GM18909 (cell line): ENCODE results near the gene SLC39A11.

ENCODE experiments used
- ATAC-seq: cut with Tn5 transposase; IDR thresholded peaks from one replicate; pipeline ENCODE4 v1.9.1; 2021; ENCODE audit warnings: mild to moderate bottlenecking; ENCODE audit not compliant: unreplicated experiment, poor library complexity

The SLC39A11 gene

GRCh38 chr17:72735592-72735991 lies 356.9 kb downstream of the SLC39A11 start:
- no peak for ATAC-seq

DNA sequence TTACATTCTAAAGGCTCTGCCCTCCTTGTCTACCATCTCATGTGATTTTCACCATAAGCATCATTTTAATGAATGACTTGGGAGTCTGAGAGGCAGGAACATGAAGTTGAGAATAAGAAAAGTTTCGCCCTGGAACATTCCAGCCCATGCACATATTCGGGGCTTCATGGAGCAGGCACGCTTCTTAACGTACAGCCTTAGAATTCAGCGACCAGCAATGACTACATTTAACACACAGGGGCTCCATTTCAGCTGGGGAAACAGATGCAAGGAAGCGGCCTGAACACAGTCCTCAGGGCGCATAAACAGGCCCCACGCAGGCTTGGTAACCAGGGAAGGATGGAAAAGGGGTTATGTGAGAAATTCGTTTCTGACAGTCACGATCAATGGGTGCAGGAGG lies 357.4 kb downstream of the SLC39A11 start:
- no peak for ATAC-seq

DNA sequence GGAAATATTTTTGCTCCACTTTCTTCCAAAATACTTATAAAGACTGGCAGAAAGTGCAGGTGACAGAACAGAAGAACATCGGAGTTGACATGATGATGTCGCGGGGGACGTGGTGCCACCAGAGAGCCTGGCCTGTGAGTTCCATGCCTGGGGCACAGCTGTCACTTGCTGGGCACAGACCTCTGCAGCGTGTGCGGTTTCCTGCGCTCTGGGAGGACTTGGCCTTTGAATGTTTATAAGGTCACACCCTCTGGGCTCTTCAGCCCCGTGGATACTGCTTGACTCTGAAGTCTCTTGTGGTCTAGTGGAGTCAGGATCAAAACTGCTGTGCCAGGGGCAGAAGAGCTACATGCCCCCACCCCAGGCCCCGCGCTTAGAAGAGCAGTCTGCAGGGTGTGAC lies 357.9 kb downstream of the SLC39A11 start:
- no peak for ATAC-seq

DNA sequence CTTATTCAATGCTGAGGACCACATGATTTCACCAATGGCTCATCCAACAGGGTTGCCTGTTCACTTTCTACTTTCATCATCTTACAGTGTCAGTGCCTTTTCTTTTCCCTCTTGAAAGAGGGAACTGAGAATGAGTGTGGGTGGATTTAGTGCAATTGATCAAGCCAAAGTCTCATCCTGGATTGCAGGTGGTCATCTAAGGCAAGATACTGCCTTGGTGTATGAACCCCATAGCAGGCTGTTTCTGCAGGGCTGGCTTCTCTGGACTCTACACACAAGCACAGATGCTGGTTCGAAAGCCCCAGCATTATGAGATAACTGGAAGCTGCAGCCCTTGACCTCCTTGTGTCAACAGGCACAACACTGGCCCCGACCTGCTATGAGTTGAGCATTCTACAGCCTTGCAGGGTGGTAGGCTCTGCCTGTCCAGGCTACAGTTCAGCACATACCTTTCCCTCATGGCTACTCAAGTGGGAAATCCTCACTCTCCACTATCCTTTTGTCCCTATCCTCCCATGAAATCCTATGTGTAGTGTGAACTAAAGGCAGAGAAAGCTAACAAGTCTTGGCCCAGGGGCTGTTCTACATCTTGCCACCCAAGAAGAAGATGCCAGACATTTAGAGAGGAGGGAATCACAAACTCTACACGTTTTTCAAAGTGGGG lies 358.7 kb downstream of the SLC39A11 start:
- peak; percentile 72 for ATAC-seq

GRCh38 chr17:72732893-72733618 lies 359.4 kb downstream of the SLC39A11 start:
- ATAC-seq, result no peak

- no peak for ATAC-seq
These were observed 362.4 kb downstream of the SLC39A11 start for GRCh38 chr17:72730077-72730476.

- peak; percentile 95 for ATAC-seq
These were observed 365.6 kb downstream of the SLC39A11 start for GRCh38 chr17:72726936-72727335.

DNA sequence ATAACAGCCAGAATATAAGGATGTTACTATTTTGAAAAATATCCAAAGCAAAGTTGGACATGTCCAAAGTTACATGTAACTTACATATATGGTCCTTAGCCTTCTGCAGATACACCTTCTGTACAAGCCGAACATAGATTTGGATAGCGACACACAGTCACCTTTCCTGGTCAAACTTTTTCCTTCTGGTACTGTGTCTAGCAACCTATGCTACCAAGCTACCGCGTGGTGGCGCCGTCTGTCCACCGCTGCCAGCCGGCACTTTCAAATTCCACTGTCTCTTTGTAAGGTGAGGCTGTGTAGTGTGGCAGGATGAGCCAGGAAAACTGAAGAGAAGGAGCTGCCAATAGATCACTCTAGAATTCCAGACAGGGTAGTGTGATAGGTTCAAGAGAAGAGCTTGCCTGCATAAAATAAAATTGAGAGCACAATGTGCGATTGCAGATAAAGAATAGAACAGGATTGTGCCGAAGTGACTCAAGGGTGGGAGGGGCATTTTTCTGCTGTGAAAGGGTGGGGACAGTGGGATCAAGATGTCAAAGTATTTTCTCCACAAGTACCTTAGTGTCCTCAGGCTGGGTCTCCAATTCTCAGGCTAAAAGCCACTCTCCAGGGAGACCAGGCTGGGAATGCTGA lies 366.9 kb downstream of the SLC39A11 start:
- peak; percentile 50 for ATAC-seq

DNA sequence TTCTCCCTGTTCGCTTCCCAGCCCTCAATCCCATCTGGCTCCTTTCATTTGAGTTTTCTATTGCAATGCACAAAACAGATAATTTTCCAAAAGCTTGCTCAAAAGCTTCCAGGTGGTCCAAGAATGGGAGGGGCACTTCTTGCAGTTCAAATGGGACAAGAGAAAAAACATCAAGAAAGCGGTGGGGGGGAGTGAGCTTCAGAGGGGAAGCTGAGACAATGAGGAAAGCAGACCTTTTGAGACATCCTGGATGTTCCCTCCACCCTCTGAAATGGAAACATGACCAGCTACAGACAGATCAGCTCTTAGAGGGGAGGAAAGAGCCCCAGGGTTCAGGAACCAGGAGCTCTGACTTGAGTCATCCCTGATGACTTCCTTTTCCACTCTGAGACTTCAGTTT lies 368.2 kb downstream of the SLC39A11 start:
- no peak for ATAC-seq

DNA sequence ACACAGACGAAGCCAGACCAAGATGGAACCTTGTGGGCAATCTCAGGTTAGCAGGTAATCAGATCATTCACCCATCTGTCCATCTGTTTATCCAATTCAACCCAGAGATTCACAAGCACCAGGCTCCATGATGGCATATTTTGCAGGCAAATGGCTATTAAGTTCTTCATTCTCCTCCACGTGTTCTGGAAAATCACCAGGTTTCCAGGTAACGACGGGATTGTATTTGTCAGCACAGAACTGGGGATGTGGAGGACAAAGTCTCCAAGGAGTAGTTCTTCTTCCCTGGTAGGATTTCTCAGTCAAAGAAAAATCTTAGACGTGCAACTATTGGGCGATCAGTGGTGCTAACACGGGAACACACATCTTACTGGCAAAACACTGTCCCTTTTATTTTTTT lies 368.8 kb downstream of the SLC39A11 start:
- ATAC-seq, result no peak

- ATAC-seq, result no peak
These were observed 372.0 kb downstream of the SLC39A11 start for GRCh38 chr17:72720494-72720825.

DNA sequence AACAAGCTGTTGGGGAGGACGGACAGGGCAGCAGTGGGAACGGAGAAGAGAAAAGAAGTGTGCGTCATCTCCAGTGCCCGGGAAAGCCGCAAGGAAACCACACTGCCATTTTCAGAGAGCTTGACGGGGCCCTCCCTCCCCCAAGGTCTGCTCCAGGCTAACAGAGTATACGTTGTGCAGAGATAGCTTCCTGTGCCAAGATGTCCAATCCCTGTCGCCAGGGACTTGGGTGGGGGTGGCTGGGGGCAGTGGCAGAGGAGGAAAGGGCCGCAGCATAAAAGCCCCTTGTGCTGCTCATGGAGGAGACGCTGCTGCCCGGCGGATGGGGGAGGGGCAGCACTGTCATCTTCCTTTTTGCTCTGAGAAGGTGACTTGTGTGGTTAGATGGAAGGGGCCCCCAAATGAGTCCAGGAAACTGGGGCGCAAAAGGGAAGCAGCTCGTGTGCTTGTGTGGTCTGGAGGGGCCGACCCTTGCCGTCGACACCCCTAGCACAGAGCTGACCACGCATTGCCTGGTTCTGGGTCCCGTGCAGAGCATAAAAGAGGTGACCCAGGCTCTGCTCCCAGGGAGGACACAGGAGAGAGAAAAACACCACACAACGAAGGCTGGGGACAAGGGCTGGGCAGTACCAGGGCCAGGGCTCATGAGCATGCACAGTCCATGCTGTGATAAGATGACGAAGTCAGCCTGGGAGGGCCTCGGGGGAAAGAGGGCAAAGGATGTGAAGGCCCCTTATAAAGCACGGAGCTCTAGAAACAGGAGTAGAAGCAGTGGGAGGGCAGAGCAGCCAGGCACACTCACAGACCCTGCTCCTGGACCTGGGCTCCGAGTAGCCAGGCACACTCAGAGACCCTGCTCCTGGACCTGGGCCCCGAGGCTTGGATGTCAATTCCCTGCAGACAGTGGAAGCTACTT lies 372.7 kb downstream of the SLC39A11 start:
- ATAC-seq, result peak; percentile 74

DNA sequence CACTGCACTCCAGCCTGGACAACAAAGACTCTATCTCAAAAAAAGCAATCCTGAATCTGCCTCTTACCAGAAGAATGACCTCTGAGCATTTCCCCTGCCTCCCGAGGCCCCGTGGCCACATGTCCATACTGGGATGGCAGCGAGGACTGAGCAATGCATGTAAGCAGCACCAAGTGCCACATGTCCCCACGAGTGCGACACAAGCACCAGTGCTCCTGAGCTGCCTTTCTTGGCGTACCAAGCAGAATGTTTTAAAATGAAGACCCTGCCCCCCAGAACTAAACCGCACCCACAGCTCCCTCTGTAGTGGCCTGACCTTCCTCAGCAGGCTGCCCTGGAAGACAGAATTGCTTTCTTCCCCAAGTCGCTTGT lies 373.3 kb downstream of the SLC39A11 start:
- peak; percentile 17 for ATAC-seq

DNA sequence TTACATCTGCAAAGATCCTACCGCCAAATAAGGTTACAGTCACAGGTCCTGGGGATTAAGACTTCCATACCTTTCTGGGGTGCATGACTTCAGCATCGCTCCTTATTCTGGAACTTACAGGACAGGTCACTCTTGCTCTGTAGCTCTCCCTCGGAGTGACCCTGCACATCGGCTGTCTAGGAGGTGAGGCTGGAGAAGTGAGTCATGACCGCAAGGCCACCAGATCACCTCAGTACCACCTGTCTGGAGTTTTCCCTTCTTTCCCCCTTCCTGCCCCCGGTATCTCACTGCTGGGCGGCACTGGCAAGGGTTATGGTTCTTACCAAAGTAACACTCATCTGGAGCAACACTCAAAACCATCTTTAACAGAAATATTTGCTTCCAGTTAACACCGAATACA lies 374.8 kb downstream of the SLC39A11 start:
- no peak for ATAC-seq

- no peak for ATAC-seq
These were observed 375.2 kb downstream of the SLC39A11 start for GRCh38 chr17:72717276-72717675.

DNA sequence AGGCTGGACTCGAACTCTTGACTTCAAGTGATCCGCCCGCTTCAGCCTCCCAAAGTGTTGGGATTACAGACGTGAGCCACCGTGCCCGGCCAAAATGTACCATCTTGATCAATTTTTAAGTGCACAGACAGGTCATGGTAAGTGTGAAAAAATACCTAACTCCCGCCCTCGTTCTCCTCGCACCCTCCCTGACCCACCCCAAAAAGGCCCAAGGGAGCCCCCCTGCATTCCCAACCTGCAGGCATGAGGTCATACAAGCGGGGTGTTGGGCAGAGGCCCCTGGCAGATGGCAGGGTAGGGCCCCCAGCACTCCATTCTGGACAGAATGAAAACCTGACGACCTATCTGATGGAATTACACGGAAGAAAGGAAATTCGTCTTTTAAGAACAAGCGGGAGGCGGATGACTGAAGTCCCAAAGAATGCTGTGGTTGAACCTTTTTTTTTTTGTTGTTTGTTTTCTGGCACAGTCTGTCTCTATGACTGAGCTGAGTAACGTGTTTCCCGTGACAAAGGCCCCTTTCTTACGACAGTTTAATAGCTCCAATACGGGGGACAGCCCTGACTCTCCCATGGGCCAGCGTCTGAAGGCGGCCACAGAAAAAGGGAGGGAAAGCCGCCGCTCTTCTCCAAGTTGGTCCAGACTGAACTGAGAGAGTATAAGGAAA lies 376.4 kb downstream of the SLC39A11 start:
- ATAC-seq, result no peak

- no peak for ATAC-seq
These were observed 378.0 kb downstream of the SLC39A11 start for GRCh38 chr17:72714357-72714966.

DNA sequence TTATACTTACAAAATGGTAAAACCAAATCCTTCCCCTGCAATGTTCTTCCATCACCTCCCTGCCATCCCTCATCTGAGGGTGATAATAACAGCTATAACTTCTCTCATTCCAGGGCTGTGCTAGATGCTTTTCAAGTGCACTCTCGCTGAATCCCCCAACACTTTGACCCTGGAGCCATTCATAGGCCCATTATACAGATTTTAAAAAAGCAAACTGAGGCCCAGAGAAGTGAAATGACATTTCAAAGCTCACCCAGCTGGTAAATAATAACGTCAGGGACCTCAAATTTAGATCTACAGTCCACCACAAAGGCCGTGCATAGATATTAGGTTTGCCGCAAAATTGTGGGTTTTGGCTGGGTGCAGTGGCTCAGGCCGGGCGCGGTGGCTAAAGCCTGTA lies 378.8 kb downstream of the SLC39A11 start:
- no peak for ATAC-seq

DNA sequence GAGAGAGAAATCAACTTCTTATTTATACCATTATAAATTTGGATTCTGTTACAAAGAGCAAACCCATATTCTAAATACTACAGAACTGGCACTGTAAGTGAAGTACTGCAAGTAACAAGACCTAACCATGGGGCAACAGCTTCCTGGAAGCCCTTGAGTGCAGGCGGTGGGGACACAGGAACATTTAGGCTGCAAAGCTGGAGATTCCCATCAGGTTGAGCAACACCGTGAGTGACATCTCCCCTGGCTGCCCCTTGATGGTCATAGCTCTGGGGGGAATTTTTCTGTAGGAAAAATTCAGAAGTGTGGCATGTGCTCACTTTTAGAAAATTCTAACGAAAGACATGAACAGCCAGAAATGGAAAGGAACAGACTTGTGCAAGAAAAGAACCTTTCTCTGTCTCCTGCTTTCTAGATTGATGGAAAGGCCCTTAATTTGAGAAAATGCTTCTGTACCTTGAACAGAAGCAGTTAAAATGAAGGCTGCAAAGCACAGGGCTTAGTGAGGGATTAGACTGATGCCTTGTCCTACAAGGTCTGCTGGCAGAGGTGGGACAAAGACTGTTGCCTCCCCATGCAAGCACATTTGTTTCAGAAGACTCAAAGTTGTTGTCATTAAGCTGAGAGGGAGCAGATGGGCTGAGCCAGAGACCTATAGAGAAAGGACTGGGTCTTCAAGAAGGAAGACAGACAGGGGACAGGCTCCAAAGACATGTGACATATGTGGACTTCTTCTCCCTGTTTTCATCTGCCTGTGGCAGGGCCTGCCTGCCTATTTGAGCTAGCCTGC lies 380.8 kb downstream of the SLC39A11 start:
- ATAC-seq, result no peak
